ENCODE measurements around the gene JPH3.

DNA sequence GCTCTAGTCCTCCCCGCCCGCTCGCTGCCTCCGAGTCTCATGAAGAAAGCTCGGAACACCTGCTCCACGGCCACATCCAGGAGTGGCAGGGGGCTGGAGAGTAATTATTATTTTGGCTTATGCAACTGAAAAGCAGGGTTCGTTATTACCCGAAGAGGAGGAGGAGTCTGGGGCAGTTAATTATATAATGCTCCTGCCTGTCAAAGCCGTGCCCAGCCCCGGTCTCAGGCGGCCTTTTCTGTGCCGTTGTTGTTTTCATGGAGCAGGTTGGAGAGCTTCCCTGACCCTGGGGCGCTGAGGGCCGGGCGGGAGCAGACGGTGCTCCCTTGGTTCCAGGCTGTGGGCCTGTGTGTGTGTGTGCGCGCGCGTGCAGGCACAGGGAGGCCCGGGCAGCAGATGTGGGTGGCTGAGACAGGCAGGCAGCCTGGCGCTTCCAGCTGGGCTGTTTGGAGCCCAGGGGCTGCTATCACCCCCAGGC, 2.4 kb downstream of the JPH3 start:
- TF ChIP-seq, protein P1, sequence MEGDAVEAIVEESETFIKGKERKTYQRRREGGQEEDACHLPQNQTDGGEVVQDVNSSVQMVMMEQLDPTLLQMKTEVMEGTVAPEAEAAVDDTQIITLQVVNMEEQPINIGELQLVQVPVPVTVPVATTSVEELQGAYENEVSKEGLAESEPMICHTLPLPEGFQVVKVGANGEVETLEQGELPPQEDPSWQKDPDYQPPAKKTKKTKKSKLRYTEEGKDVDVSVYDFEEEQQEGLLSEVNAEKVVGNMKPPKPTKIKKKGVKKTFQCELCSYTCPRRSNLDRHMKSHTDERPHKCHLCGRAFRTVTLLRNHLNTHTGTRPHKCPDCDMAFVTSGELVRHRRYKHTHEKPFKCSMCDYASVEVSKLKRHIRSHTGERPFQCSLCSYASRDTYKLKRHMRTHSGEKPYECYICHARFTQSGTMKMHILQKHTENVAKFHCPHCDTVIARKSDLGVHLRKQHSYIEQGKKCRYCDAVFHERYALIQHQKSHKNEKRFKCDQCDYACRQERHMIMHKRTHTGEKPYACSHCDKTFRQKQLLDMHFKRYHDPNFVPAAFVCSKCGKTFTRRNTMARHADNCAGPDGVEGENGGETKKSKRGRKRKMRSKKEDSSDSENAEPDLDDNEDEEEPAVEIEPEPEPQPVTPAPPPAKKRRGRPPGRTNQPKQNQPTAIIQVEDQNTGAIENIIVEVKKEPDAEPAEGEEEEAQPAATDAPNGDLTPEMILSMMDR (conservative IDR thresholded peaks at IDR 0.05; ENCODE audit: low read depth, low read length), result no peak
- no peak for TF ChIP-seq EZH2 (IDR thresholded peaks at IDR 0.05; ENCODE audit: borderline replicate concordance, low read depth, low read length, poor library complexity, severe bottlenecking)

Measured in A673 (cell line).